GM18508 (cell line): Measurements from ENCODE around the gene RNF44.

Experiments used
- ATAC-seq: cut with Tn5 transposase; IDR thresholded peaks from one replicate; pipeline ENCODE4 v1.9.1; 2021; ENCODE audit warnings: moderate number of reproducible peaks; ENCODE audit not compliant: insufficient read depth, unreplicated experiment

Gene RNF44

DNA sequence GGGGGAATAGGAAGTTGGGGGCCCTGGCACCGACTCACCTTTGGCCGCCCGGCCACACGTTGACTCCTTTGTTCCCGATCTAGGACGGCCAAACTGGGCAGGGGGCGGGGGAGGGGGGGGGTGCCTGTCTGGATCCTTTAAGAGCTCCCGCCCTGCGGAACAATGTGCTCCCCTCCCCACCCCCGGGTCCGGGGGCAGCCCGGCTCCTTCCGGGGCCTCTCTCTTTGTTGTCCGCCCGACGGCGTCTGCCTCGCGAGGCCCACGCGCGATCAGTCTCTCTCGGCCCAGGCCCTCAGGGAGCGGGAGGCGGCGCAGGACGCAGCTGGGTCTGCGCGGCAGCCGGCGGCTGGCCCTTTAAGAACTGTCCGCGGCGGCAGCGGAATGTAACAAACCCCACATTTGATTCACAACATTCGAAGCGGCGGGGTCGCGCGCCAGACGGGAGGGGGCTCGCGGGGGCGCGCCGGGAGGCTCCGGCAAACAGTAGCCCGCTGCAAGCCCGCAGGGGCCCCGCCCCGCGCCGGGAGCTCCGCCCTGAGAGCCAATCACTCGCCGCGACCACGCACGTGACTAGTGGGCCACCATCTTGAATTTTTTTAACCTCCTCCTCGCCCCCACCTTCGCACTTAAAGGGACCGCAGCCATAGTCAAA is at the start of gene RNF44:
Gene RNF44, minus strand, starts transcription at position 501 of the 652 bp plus-strand sequence. CDS start 4,930 bp downstream, outside the sequence.
- ATAC-seq, result peak; percentile 35

DNA sequence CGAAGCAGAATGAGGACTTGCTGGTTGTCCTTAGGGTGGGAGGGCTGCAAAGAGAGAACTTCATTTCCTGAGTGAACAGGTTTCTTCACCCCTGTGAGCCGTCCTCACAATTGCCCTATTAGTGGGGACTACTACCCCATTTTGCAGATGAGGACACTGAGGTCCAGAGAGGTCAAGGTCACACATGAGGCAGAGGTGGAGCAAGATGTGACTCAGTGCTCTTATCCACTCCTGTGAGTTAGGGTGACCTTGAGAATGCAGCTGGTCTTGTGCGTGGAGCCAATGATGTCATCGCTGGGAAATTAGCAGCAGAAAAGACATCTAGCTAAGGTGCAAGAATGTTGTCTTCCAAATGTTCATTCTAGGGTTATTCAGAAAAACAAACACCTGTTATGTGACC is 45.9 kb upstream of the RNF44 start:
- no peak for ATAC-seq

DNA sequence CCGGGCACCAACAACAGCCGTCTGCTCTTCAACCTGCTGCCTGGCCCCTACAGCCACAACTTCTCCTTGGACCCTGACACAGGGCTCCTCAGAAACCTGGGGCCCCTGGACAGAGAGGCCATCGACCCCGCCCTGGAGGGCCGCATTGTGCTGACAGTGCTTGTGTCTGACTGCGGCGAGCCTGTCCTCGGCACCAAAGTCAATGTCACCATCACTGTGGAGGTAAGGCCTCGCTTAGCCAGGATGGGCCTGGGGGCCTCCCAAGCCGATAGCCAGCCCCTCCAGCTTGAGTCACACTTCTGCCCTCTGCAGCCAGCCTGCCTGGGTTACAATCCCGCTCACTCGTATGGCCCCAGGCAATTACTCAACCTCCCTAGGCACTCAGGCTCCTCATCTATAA is 44.2 kb upstream of the RNF44 start:
- no peak for ATAC-seq

DNA sequence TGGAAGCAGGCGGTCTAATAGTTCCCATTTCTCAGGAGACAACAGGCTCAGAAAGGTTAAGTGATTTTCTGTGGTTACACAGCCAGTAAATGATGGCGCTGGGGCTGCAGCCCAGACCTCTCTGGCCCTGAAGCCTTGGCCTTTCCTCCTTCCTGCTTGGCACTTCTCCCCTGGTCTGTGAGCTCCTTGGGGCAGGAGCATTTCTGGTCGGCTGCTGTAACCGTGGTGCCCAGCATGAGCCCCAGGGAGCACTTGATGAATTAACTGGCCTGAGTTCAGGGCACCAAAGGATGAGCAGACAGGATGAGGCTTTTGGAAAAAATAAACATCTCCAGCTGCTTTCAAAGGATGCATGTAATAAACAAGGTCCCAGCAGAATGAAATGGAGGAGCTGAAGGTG is 42.1 kb upstream of the RNF44 start:
- no peak for ATAC-seq

DNA sequence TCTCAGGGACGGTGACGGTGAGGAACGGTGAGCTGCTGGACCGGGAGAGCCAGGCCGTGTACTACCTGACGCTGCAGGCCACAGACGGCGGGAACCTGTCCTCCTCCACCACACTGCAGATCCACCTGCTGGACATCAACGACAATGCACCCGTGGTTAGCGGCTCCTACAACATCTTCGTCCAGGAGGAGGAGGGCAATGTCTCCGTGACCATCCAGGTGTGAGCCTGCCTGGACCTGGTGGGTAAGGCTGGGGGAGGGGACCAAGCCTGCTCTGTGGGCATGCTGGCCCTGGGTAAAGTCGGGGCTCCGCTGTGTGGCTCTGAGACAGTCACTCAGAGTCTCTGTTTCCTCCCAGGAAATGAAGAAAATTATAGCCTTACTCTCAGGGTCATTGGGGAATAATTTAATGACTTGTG is 41.2 kb upstream of the RNF44 start:
- ATAC-seq, result no peak

DNA sequence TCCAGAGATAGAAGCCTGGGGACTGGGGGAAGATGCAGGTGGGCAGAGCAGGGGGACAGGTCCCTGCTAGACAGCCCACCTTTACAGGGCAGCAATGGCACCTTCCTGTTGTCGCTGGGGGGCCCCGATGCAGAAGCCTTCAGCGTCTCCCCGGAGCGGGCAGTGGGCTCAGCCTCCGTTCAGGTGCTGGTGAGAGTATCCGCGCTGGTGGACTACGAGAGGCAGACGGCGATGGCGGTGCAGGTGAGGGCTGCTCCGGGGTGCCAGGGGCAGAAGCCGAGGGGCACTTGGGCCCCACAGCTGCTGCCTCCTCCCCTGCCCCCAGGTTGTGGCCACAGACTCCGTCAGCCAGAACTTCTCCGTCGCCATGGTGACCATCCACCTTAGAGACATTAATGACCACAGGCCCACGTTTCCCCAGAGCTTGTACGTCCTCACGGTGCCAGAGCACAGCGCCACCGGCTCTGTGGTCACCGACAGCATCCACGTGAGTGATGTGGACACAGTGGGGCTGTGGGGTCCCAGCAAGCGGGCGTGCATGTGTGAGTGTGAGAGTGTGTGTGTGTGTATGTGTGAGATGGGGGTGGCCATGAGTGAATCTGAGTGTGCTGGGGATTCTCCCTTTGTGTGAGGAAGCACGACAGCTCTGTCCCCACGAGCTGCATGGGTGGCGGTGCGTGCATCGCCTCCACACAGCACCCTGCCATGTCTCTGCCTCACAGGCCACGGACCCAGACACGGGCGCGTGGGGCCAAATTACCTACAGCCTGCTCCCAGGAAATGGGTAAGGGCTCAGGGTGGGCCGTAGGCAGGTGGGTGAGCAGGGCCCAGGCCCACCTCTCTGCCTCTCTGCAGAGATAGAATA is 40.3 kb upstream of the RNF44 start:
- ATAC-seq, result no peak

DNA sequence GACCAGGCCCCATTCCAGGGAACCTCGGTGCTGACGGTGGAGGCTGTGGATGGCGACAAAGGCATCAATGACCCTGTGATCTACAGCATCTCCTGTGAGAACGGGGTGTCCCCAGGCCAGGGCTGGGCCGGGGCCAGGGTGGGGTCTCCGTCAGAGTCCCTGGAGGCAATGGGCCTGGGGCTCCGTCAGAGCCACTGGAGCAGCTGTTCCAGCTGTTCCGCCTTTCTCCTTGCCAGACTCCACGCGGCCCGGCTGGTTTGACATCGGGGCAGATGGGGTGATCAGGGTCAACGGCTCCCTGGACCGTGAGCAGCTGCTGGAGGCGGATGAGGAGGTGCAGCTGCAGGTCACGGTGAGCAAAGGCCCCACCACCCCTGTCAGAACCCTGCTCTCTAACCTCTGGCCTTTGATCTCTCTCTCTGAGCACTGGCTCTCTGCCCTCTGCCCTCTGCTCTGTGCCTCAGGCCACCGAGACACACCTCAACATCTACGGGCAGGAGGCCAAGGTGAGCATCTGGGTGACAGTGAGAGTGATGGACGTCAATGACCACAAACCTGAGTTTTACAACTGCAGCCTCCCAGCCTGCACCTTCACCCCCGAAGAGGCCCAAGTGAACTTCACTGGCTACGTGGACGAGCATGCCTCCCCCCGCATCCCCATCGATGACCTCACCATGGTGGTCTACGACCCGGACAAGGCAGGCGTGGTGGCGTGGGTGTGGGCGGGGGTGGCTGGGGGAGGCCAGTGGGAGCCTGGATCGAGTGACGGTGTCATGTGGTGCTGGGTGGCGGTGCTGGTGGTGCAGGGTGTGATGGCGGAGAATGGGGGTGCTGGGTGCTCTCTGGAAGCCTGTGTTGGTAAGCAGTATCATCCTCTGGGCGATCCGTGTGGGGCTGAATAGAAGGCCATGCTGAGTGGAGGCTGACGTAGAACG is 38.6 kb upstream of the RNF44 start:
- ATAC-seq, result no peak

DNA sequence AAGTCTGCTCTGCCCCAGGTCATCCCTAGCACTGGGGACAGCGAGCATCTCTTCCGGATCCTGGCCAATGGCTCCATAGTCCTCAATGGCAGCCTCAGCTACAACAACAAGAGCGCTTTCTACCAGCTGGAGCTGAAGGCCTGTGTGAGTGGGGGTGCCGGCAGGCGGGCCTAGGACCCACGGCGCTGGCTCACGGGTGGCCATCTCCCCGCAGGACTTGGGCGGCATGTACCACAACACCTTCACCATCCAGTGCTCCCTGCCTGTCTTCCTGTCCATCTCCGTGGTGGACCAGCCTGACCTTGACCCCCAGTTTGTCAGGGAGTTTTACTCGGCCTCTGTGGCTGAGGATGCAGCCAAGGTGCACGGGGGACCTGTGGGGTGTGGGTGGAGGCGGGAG is 37.9 kb upstream of the RNF44 start:
- ATAC-seq, result no peak

DNA sequence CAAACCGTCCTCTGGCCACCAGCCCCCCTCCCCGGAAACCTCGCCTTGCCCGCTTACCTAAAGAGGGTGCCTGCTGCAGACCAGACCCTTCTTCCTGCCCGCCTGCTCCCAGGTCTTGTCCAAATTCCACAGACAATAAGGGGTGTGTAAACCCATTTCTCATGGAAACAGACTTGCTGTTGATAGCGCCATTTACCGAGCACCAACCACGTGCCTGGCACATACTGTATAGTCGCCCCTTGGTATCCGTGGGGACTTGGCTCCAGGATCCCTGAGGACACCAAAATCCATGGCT is 37.0 kb upstream of the RNF44 start:
- no peak for ATAC-seq

DNA sequence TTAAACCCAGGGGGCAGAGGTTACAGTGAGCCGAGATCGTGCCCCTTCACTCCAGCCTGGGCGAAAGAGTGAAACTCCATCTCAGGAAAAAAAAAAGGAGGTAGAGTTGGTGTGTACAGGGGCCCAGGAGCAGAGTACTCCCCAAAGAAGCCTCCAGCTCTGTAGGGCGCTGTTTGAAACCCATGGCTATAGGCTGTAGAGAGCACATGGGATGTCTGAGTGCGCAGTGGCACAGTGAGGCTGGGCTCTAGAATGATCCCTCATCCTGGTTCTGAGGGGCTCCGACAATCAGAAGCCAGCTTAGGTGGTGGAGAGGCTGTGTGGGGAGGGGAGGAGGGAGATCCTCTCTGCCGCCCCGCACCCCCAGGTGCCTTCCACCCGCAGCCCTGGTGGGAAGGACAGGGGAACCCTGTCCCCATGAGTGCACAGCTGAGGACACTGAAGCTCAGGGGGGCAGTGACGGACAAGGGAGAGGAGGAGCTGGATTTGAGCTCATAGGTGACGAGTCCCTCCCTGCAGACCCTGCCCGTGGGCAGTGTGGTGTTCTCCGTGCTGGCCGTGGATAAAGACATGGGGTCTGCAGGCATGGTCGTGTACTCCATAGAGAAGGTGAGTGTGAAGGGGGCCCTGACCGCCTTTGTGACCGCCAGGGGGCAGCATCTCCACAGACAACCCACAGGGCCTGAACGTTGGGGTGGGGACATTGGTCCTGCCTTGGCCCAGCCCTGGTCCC is 36.5 kb upstream of the RNF44 start:
- no peak for ATAC-seq

DNA sequence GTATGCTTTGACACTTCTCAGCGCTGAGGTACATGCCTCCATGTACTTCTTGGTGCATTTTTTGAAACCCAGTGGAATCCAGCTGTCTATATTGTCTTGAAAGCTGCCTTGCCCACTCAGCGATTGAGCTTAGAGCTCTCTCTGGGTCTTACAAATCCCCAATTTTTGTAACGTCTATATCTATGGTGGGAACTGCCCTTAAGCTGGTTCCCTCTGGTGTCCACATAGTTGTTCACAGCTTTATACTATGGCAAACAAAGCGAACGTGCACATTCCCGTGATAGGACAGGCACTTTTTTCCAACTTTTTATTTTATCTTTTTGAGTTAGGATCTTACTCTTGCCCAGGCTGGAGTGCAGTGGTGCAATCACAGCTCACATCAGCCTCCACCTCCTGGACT is 32.8 kb upstream of the RNF44 start:
- no peak for ATAC-seq

DNA sequence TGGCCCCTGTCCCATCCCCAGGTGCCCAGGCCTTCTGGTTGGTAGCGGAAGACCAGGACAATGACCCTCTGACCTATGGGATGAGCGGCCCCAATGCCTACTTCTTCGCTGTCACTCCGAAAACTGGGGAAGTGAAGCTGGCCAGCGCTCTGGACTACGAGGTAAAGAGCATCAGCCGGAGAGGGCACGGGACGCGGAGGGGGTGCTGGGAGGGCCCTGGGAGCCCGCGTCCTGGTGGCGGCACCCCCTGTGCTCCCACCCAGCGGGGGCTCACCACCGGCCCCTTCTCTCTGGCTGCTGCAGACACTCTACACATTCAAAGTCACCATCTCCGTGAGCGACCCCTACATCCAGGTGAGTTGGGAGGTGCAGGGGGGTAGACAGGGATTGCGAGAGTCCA is 31.5 kb upstream of the RNF44 start:
- ATAC-seq, result no peak

DNA sequence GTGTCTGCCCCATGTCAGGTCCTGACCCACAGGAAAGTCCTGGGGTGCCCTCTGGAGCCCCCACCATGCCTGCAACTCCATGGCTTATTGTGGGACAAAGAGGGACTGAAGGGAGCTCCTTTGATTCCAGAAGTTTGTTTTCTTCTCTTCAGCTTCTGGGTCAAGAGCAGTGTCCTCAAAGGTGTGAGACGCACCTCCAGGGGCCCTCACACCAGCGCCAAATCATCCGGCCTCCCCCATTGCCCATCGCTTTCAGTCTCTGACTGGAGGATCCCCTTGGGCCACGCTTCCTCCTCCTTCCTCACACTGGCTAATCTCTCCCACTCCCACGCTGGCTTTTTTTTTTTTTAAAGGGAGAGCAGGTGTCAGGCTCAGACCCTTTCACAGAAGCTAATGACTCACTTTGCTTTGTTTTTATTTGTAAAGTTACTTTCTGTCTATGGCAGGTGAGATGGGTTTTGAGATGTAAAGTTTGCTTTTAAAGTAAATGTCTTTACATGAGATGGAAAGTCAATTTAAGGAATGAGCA is 28.6 kb upstream of the RNF44 start:
- no peak for ATAC-seq

DNA sequence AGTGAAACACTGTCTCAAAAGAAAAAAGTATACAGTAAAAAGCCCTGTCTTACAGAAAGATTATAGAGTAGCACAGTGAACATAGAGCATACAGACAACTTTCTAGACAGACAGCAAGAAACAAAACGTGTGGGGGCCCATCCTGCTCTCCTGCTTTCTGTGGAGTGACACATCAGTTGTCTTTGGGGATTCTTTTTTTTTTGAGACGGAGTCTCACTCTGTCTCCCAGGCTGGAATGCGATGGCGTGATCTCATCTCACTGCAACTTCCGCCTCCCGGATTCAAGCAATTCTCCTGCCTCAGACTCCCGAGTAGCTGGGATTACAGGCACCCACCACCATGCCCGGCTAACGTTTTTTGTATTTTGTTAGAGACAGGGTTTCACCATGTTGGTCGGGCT is 26.8 kb upstream of the RNF44 start:
- ATAC-seq, result no peak

DNA sequence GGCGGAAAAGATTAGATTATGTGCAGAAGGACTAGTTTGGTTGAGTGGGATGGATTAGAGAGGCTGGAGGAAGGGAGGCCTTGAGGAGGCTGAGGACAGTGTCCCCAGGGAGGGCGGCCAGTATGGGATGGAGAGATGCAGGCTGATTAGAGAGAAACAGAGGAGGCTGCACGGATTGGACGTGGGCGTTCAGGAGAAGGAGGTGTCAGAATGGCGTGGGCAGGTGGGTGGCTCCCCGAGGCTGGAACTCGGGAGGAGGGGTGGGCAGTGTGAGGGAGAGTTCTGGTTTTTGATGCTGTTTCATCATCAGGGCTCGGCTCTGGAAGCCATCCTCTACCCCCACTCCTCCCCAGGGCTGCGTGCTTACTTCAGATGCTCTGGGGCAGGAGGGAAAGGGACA is 25.0 kb upstream of the RNF44 start:
- ATAC-seq, result no peak

DNA sequence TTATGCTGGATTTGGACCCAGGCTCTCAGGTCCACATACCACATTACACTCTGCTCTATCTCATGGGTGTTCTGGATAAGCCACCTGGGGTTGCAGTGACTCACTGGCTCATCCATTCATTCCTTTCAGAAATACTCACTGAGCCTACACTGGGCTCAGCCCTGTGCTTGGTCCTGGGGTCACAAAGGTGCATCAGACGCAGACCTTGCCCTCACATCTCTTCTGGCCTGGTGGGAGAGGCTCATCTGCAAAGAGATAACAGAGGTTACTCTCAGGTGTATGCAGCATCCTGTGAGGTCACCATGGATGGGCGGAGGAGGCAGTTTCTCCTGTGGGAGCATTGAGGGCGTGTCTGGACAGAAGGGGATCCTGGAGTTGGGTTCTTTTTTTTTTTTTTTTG is 24.1 kb upstream of the RNF44 start:
- ATAC-seq, result no peak

DNA sequence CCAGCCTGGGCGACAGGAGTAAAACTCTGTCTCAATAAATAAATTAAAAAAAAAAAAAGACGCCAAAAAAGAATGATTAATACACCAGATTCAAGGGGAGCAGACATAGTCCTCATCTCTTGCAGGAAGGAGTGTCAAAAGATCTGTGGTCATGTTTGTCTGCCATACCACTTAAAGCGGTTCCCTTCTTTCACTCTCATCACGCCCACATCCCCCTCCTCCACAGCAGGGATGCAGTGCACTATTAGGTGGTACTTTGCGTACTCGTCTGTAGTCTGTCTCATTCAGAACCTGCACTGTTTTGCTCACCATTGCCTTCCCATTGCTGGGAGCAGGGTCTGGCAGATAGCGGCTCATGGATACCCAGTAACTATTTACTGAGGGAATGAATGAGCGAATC is 23.2 kb upstream of the RNF44 start:
- no peak for ATAC-seq

DNA sequence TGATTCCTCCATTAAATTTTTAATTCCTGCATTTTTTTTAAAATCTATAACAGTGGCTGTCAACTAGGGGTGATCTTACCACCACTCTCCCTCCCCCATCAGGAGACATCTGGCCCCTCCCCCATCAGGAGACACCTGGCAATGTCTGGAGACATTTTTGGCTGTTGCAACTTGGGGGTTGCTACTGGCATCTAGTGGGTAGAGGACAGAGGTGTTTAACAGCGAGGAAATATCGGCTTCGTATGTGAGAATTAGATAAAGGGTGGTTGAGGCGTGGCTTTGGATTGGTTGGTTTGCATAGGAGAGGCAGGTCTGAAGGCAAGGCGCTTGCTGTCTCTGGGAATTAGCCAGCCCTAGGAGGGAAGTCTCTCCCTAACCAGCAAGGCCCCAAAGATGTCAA is 22.5 kb upstream of the RNF44 start:
- no peak for ATAC-seq

DNA sequence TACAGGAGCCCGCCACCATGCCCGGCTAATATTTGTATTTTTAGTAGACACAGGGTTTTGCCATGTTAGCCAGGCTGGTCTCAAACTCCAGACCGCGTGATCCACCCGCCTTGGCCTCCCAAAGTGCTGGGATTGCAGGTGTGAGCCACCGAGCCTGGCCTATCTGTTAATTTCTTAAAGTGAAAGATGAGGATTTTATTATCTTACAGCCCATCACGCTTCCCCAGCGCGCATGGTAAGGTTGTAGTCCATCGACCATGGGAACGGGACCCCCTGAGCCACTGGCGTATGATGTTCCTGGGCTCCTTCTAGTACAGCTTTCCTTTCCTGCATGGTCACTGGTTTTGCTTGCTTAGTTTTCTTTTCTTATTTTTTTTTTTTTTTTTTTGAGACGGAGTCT is 20.6 kb upstream of the RNF44 start:
- no peak for ATAC-seq
